Keratinocyte (primary cell): ENCODE data around the gene SEC11A. TPM values are rescaled to one million over a fixed set of nuclear protein-coding genes. Genes with fewer than 3 reads are reported as not detected.
"Not testable (repeated sequence)": the region's sequence is repeated elsewhere in the genome, so short reads cannot be mapped to it uniquely, and the experiment has no call there.

Experiments
- DNase-seq: peaks from one replicate; pipeline ENCODE4 v3.0.0-alpha.2; 2011; ENCODE audit warnings: low read depth, missing footprints, low spot score
- FAIRE-seq: peaks from 2 replicates; lab custom pipeline; 2011; peaks lifted over from hg19 to GRCh38; lab: Jason Lieb, UNC
- H2AFZ ChIP-seq: 2 replicates; pipeline ENCODE4 v1.6.0; 2012; ENCODE audit warnings: low read length, control low read depth, inconsistent platforms; ENCODE audit not compliant: control insufficient read depth
- H3K27ac ChIP-seq: 2 replicates; pipeline ENCODE4 v1.5.1; 2011; ENCODE audit warnings: low read length; ENCODE audit not compliant: control insufficient read depth, insufficient read depth
- H3K27me3 ChIP-seq: 3 replicates; pipeline ENCODE4 v1.6.0; 2011; ENCODE audit warnings: low read length; ENCODE audit not compliant: control insufficient read depth, insufficient read depth; ENCODE audit errors: extremely low read depth
- H3K36me3 ChIP-seq, 2 experiments: 2 replicates in 1 of 2; 3 replicates in 1 of 2; pipeline ENCODE4 v1.5.1; 2011; ENCODE audit warnings: low read length in 2 of 2, mild to moderate bottlenecking in 1 of 2; ENCODE audit not compliant: control insufficient read depth in 2 of 2, insufficient read depth in 2 of 2; ENCODE audit errors: extremely low read depth in 1 of 2
- H3K4me1 ChIP-seq: 3 replicates; pipeline ENCODE4 v1.5.1; 2011; ENCODE audit warnings: low read length; ENCODE audit not compliant: control insufficient read depth, insufficient read depth; ENCODE audit errors: extremely low read depth
- H3K4me2 ChIP-seq: 3 replicates; pipeline ENCODE4 v1.6.0; 2011; ENCODE audit warnings: low read depth, low read length; ENCODE audit not compliant: control insufficient read depth, insufficient read depth; ENCODE audit errors: extremely low read depth
- H3K4me3 ChIP-seq, 3 experiments: fragments of 200-600 bp in 1 of 3; sonication (generic) in 1 of 3; 2 replicates in 2 of 3; 3 replicates in 1 of 3; pipeline ENCODE4 v1.5.1; 2011 to 2016; ENCODE audit warnings: low read length in 3 of 3, mild to moderate bottlenecking in 3 of 3, control low read depth in 2 of 3, inconsistent platforms in 1 of 3, low read depth in 1 of 3, mixed read lengths in 1 of 3, mixed run types in 1 of 3, moderate library complexity in 1 of 3; ENCODE audit not compliant: control insufficient read depth in 2 of 3, insufficient read depth in 2 of 3; ENCODE audit errors: extremely low read depth in 1 of 3
- H3K79me2 ChIP-seq: 2 replicates; pipeline ENCODE4 v1.6.0; 2012; ENCODE audit warnings: low read length; ENCODE audit not compliant: control insufficient read depth, insufficient read depth
- H3K9ac ChIP-seq: 3 replicates; pipeline ENCODE4 v1.6.0; 2011; ENCODE audit warnings: low read length; ENCODE audit not compliant: control insufficient read depth, insufficient read depth; ENCODE audit errors: extremely low read depth
- H3K9me1 ChIP-seq: 3 replicates; pipeline ENCODE4 v1.6.0; 2011; ENCODE audit warnings: low read length; ENCODE audit not compliant: control insufficient read depth, insufficient read depth; ENCODE audit errors: extremely low read depth
- H3K9me3 ChIP-seq: 2 replicates; pipeline ENCODE4 v1.5.1; 2012; ENCODE audit warnings: low read depth, low read length; ENCODE audit not compliant: control insufficient read depth
- H4K20me1 ChIP-seq: 3 replicates; pipeline ENCODE4 v1.6.0; 2011; ENCODE audit warnings: low read length; ENCODE audit not compliant: control insufficient read depth, insufficient read depth; ENCODE audit errors: extremely low read depth
- CTCF ChIP-seq, 3 experiments: IDR thresholded peaks in 1 of 3; conservative IDR thresholded peaks in 1 of 3; optimal IDR thresholded peaks in 1 of 3; 2 replicates in 2 of 3; 3 replicates in 1 of 3; pipeline versions ENCODE3 to v1.5.1; 2011; ENCODE audit warnings: low read length in 3 of 3, mild to moderate bottlenecking in 3 of 3, moderate library complexity in 2 of 3, control low read depth in 1 of 3, inconsistent platforms in 1 of 3; ENCODE audit not compliant: insufficient read depth in 2 of 3; ENCODE audit errors: extremely low read depth in 1 of 3
- EZH2 ChIP-seq: IDR thresholded peaks from one replicate; pipeline ENCODE4 v1.6.1; 2012; ENCODE audit warnings: inconsistent platforms, mild to moderate bottlenecking, low read length, moderate library complexity
- dilution Hi-C: fragments of 300-500 bp; cut with MboI; formaldehyde crosslinking; loops from one replicate; pipeline ENCODE4 v1.7.0; 2020; ENCODE audit warnings: low sequenced_read_pairs; ENCODE audit not compliant: extremely low pct_ligation_motif_present
- polyA plus RNA-seq, 5 experiments: library from polyadenylated mRNA; depleted of rRNA in 3 of 5; stranded (reverse) in 3 of 5; stranded (forward) in 1 of 5; unstranded in 1 of 5; fragments of >200 nt; gene quantifications; 1 replicate in 1 of 5; 2 replicates in 3 of 5; 3 replicates in 1 of 5; pipeline versions ENCODE4 v1.2.1 to v1.2.3, GENCODE V29; 2011 to 2012; ENCODE audit warnings: missing spikeins in 2 of 5, low read depth in 1 of 5, low replicate concordance in 1 of 5

The SEC11A gene
- polyA plus RNA-seq, 1 donor (not counting 4 experiments of a cell fraction or from before 2014, with no cell fraction given) = 195 TPM

- H3K9me3 ChIP-seq = no peaks in the 10 kb centered on the region
- no peak overlapping the region for H3K4me2 ChIP-seq
- H3K4me3 ChIP-seq = no peak overlapping the region
- FAIRE-seq (no peak), DNase-seq (no peak)
- peaks cover 95% of the 10 kb centered on the region for H3K79me2 ChIP-seq
- H3K9ac ChIP-seq = no peak overlapping the region
- peaks cover 14% of the 10 kb centered on the region for H4K20me1 ChIP-seq
- no peaks in the 10 kb centered on the region for H3K4me1 ChIP-seq
- TF ChIP-seq EZH2 = no peak
- no peak for TF ChIP-seq CTCF (optimal IDR thresholded peaks at IDR 0.05 in 1 of 3, IDR thresholded peaks at IDR 0.05 in 1 of 3, conservative IDR thresholded peaks at IDR 0.05 in 1 of 3; ENCODE audit: extremely low read depth in 1 of 3, insufficient read depth in 2 of 3, low read length in 3 of 3)
- H3K9me1 ChIP-seq = peaks cover 3% of the 10 kb centered on the region
- no peaks in the 10 kb centered on the region for H3K36me3 ChIP-seq
- no peak overlapping the region for H3K27ac ChIP-seq
- H3K27me3 ChIP-seq = no peaks in the 10 kb centered on the region
- dilution Hi-C loops = no loop called here
- H2AFZ ChIP-seq = no peak overlapping the region
Observed at GRCh38 chr15:84755736-84756527, 40.0 kb upstream of the SEC11A start.

GRCh38 chr15:84754889-84755288 is 39.0 kb upstream of the SEC11A start:
- H3K9me1 ChIP-seq, FAIRE-seq, H3K27me3 ChIP-seq, H3K9ac ChIP-seq, H3K27ac ChIP-seq, H2AFZ ChIP-seq, H3K9me3 ChIP-seq, H3K4me1 ChIP-seq, dilution Hi-C loops, DNase-seq, H3K36me3 ChIP-seq, H3K4me2 ChIP-seq, H4K20me1 ChIP-seq, H3K4me3 ChIP-seq: not testable (repeated sequence)
- H3K79me2 ChIP-seq = peaks cover 95% of the 10 kb centered on the region
